Smooth muscle cell (in vitro differentiated cells): ENCODE results near the gene CHD9NB. TPM values are rescaled to one million over a fixed set of nuclear protein-coding genes. Genes with fewer than 3 reads are reported as not detected.
A peak's percentile ranks its signal among the peaks of the same experiment; 100 is the strongest.

ENCODE experiments used
- DNase-seq: peaks from one replicate; lab custom pipeline; 2025; ENCODE audit not compliant: unreplicated experiment; lab: John Stamatoyannopoulos, UW
- H2AFZ ChIP-seq: fragments of 200-600 bp; sonication (generic); 2 replicates; pipeline ENCODE4 v1.6.0; 2016; ENCODE audit warnings: antibody characterized with exemption, low read depth, mild to moderate bottlenecking
- H3F3A ChIP-seq: fragments of 200-600 bp; sonication (generic); 2 replicates; pipeline ENCODE4 v1.6.0; 2017; ENCODE audit warnings: antibody characterized with exemption, low read depth
- H3K27ac ChIP-seq: fragments of 200-600 bp; sonication (generic); 2 replicates; pipeline ENCODE4 v1.5.1; 2016; ENCODE audit warnings: low read depth, mild to moderate bottlenecking
- H3K27me3 ChIP-seq: fragments of 200-600 bp; sonication (generic); 2 replicates; pipeline ENCODE4 v1.6.1; 2016; ENCODE audit warnings: low read depth, mild to moderate bottlenecking
- H3K36me3 ChIP-seq: fragments of 200-600 bp; sonication (generic); 2 replicates; pipeline ENCODE4 v1.5.1; 2016; ENCODE audit warnings: low read depth
- H3K4me1 ChIP-seq: fragments of 200-600 bp; sonication (generic); 2 replicates; pipeline ENCODE4 v1.5.1; 2016; ENCODE audit warnings: low read depth
- H3K4me2 ChIP-seq: fragments of 200-600 bp; sonication (generic); 2 replicates; pipeline ENCODE4 v1.6.0; 2016; ENCODE audit warnings: mild to moderate bottlenecking
- H3K4me3 ChIP-seq: fragments of 200-600 bp; sonication (generic); 2 replicates; pipeline ENCODE4 v1.5.1; 2016; ENCODE audit warnings: mild to moderate bottlenecking
- H3K79me2 ChIP-seq: fragments of 200-600 bp; sonication (generic); 2 replicates; pipeline ENCODE4 v1.6.0; 2016; ENCODE audit warnings: low read depth, mild to moderate bottlenecking
- H3K9ac ChIP-seq: fragments of 200-600 bp; sonication (generic); 2 replicates; pipeline ENCODE4 v1.6.0; 2016; ENCODE audit warnings: low read depth
- H3K9me3 ChIP-seq: fragments of 200-600 bp; sonication (generic); replicated peaks from 2 replicates; pipeline ENCODE4 v1.5.1; 2016; ENCODE audit warnings: low read depth
- H4K20me1 ChIP-seq: fragments of 200-600 bp; sonication (generic); 2 replicates; pipeline ENCODE4 v1.6.0; 2016; ENCODE audit warnings: low read depth
- CTCF ChIP-seq: fragments of 200-600 bp; sonication (generic); IDR thresholded peaks from 2 replicates; pipeline ENCODE4 v1.5.1; 2017; ENCODE audit warnings: borderline replicate concordance, mild to moderate bottlenecking, antibody characterized with exemption; ENCODE audit not compliant: insufficient read depth, poor library complexity, severe bottlenecking
- WGBS: methylation state at CpG from one replicate; pipeline ENCODE4 v1.1.7; 2016; ENCODE audit warnings: low lambda C conversion rate; 5-methylcytosine and 5-hydroxymethylcytosine counted together
- polyA plus RNA-seq: library from polyadenylated mRNA; unstranded; fragments of >200 nt; fragmentation: Nextera tagmentation; extraction: Ambion mirVana; gene quantifications from 2 replicates; pipeline ENCODE4 v1.2.1, GENCODE V29; 2016
- total RNA-seq: library from RNA; depleted of rRNA; stranded (reverse); fragments of >200 nt; gene quantifications from 2 replicates; pipeline ENCODE4 v1.2.3, GENCODE V29; 2014

CHD9NB gene
- total and polyA plus RNA-seq, 2 experiments from 2014 or later = not detected

GRCh38 chr16:53057658-53058057 lies 5.0 kb upstream of the CHD9NB start:
- peaks cover 66% of the 10 kb centered on the region for H3K79me2 ChIP-seq
- H3K9me3 ChIP-seq = no peaks in the 10 kb centered on the region
- no peak overlapping the region for H3K4me3 ChIP-seq
- DNase-seq = no peak
- no peaks in the 10 kb centered on the region for H3K36me3 ChIP-seq
- H4K20me1 ChIP-seq = no peaks in the 10 kb centered on the region
- no peak overlapping the region for H3K4me2 ChIP-seq
- peaks cover 10% of the 10 kb centered on the region for H3K4me1 ChIP-seq
- no peak overlapping the region for H2AFZ ChIP-seq
- peaks cover 11% of the 10 kb centered on the region for H3F3A ChIP-seq
- TF ChIP-seq CTCF = no peak
- H3K27ac ChIP-seq = peak overlapping the region; percentile 23
- H3K27me3 ChIP-seq = no peaks in the 10 kb centered on the region
- 58% methylated on average over 8 of the region's 8 CpGs for WGBS
- no peak overlapping the region for H3K9ac ChIP-seq

GRCh38 chr16:53056392-53056881 lies 3.7 kb upstream of the CHD9NB start:
- Histone ChIP-seq H4K20me1 (no peaks in the 10 kb centered on the region), H3K27me3 (no peaks in the 10 kb centered on the region), H3K4me2 (peak overlapping the region; percentile 86), H3F3A (peaks cover 11% of the 10 kb centered on the region), H3K9ac (no peak overlapping the region), H2AFZ (no peak overlapping the region), H3K27ac (peak overlapping the region; percentile 90), H3K36me3 (no peaks in the 10 kb centered on the region), H3K9me3 (no peaks in the 10 kb centered on the region), H3K79me2 (peaks cover 54% of the 10 kb centered on the region), H3K4me1 (peaks cover 14% of the 10 kb centered on the region), H3K4me3 (peak overlapping the region; percentile 79)
- no peak for DNase-seq
- TF ChIP-seq CTCF = no peak
- WGBS = 83% methylated on average over 8 of the region's 8 CpGs

- WGBS = 22% methylated on average over 10 of the region's 10 CpGs
Measured at GRCh38 chr16:53055541-53056391, 3.1 kb upstream of the CHD9NB start.

More at GRCh38 chr16:53055541-53056391, 3.1 kb upstream of the CHD9NB start:
- Histone ChIP-seq H3F3A (peaks cover 11% of the 10 kb centered on the region), H3K79me2 (peaks cover 48% of the 10 kb centered on the region), H3K4me1 (peaks cover 14% of the 10 kb centered on the region), H3K36me3 (no peaks in the 10 kb centered on the region), H4K20me1 (no peaks in the 10 kb centered on the region), H3K27me3 (no peaks in the 10 kb centered on the region), H3K4me3 (peak overlapping the region; percentile 79), H3K4me2 (peak overlapping the region; percentile 86), H3K9ac (peak overlapping the region; percentile 65), H2AFZ (peak overlapping the region; percentile 91), H3K9me3 (no peaks in the 10 kb centered on the region), H3K27ac (peak overlapping the region; percentile 90)
- DNase-seq = peak; percentile 37
- no peak for TF ChIP-seq CTCF
